Esophagus squamous epithelium (tissue), 5 donors: Measurements from ENCODE around the gene NGFR. TPM values are rescaled to one million over a fixed set of nuclear protein-coding genes. Genes with fewer than 3 reads are reported as not detected.
A peak's percentile ranks its signal among the peaks of the same experiment; 100 is the strongest.

ENCODE experiments used
- DNase-seq: peaks from one replicate; lab custom pipeline; 2025; lab: John Stamatoyannopoulos, UW
- H3K27ac ChIP-seq, 4 donors: fragments of 200-600 bp; sonication (generic); one replicate each; pipeline ENCODE4 v1.5.1; 2016 to 2019; ENCODE audit warnings: mild to moderate bottlenecking in 1 of 4
- H3K27me3 ChIP-seq, 4 donors: fragments of 200-600 bp; sonication (generic); 1 replicate in 3 of 4; 2 replicates in 1 of 4; pipeline versions ENCODE4 v1.5.1 to v1.6.0; 2017 to 2021; ENCODE audit warnings: antibody characterized with exemption in 1 of 4
- H3K36me3 ChIP-seq, 3 donors: fragments of 200-600 bp; sonication (generic); one replicate each; pipeline ENCODE4 v1.5.1; 2016 to 2019
- H3K4me1 ChIP-seq, 3 donors: fragments of 200-600 bp; sonication (generic); one replicate each; pipeline ENCODE4 v1.5.1; 2017 to 2019
- H3K4me3 ChIP-seq, 4 donors: fragments of 200-600 bp; sonication (generic); 1 replicate in 3 of 4; 2 replicates in 1 of 4; pipeline ENCODE4 v1.5.1; 2016 to 2019; ENCODE audit warnings: mild to moderate bottlenecking in 2 of 4, moderate library complexity in 1 of 4
- H3K9me3 ChIP-seq, 3 donors: fragments of 200-600 bp; sonication (generic); one replicate each; pipeline ENCODE4 v1.5.1; 2016 to 2019
- POLR2A ChIP-seq, 4 donors: fragments of 450-650 bp; IDR thresholded peaks; one replicate each; pipeline ENCODE4 v1.6.1; 2017; ENCODE audit warnings: antibody characterized with exemption in 4 of 4, mild to moderate bottlenecking in 4 of 4, moderate library complexity in 3 of 4
- WGBS, 2 donors: methylation state at CpG; one replicate each; pipeline ENCODE4 v1.1.5; 2018; 5-methylcytosine and 5-hydroxymethylcytosine counted together
- intact Hi-C: fragments of 100-400 bp; cut with DNase I; formaldehyde crosslinking; loops from one replicate; pipeline ENCODE4 v1.15.0; 2022
- total RNA-seq, 4 donors: library from RNA; depleted of rRNA; stranded (reverse); fragments of >200 nt; gene quantifications; one replicate each; pipeline ENCODE4 v1.1.0, GENCODE V29; 2016
- TF ChIP-seq, protein P1 (sequence below), 6 experiments: fragments of 450-650 bp in 4 of 6; fragments of 200-600 bp in 2 of 6; sonication (generic) in 2 of 6; IDR thresholded peaks; one replicate each; pipeline ENCODE4 v1.5.1; 2016 to 2019; ENCODE audit warnings: antibody characterized with exemption in 6 of 6, mild to moderate bottlenecking in 4 of 6, moderate library complexity in 4 of 6
- donor health status: DM: yes; HTN: yes; CAD: no.

The NGFR gene
- total RNA-seq, 4 donors from 2014 or later: 1.6 to 9.6 (median 4.9) TPM

DNA sequence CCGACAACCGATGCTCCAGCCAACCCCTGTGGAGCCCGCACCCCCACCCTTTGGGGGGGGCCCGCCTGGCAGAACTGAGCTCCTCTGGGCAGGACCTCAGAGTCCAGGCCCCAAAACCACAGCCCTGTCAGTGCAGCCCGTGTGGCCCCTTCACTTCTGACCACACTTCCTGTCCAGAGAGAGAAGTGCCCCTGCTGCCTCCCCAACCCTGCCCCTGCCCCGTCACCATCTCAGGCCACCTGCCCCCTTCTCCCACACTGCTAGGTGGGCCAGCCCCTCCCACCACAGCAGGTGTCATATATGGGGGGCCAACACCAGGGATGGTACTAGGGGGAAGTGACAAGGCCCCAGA, 17.9 kb downstream of the NGFR start:
- Histone ChIP-seq H3K4me3 (no peak overlapping the region), H3K27ac (no peak overlapping the region), H3K9me3 (no peaks in the 10 kb centered on the region), H3K4me1 (peaks cover 27 to 59% (median 38%) of the 10 kb centered on the region in 3 donors), H3K36me3 (no peaks in the 10 kb centered on the region), H3K27me3 (peaks cover 0 to 30% (median 0%) of the 10 kb centered on the region in 4 donors)
- DNase-seq: no peak
- intact Hi-C loops: no loop called here
- no peak for TF ChIP-seq POLR2A (IDR thresholded peaks at IDR 0.05)
- TF ChIP-seq, protein P1, sequence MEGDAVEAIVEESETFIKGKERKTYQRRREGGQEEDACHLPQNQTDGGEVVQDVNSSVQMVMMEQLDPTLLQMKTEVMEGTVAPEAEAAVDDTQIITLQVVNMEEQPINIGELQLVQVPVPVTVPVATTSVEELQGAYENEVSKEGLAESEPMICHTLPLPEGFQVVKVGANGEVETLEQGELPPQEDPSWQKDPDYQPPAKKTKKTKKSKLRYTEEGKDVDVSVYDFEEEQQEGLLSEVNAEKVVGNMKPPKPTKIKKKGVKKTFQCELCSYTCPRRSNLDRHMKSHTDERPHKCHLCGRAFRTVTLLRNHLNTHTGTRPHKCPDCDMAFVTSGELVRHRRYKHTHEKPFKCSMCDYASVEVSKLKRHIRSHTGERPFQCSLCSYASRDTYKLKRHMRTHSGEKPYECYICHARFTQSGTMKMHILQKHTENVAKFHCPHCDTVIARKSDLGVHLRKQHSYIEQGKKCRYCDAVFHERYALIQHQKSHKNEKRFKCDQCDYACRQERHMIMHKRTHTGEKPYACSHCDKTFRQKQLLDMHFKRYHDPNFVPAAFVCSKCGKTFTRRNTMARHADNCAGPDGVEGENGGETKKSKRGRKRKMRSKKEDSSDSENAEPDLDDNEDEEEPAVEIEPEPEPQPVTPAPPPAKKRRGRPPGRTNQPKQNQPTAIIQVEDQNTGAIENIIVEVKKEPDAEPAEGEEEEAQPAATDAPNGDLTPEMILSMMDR (IDR thresholded peaks at IDR 0.05): no peak
- WGBS, 2 donors: 58% methylated on average over 2 of the region's 6 CpGs; no CpG with 5 or more reads in 1 of the 2 donors

DNA sequence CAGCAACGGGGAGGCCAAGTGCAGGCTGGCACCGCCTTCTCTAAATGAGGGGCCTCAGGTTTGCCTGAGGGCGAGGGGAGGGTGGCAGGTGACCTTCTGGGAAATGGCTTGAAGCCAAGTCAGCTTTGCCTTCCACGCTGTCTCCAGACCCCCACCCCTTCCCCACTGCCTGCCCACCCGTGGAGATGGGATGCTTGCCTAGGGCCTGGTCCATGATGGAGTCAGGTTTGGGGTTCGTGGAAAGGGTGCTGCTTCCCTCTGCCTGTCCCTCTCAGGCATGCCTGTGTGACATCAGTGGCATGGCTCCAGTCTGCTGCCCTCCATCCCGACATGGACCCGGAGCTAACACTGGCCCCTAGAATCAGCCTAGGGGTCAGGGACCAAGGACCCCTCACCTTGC, 18.5 kb downstream of the NGFR start:
- TF ChIP-seq POLR2A (IDR thresholded peaks at IDR 0.05): no peak
- TF ChIP-seq, protein P1 (IDR thresholded peaks at IDR 0.05): no peak
- H3K27ac ChIP-seq: no peak overlapping the region
- no peaks in the 10 kb centered on the region for H3K9me3 ChIP-seq
- no peak overlapping the region for H3K4me3 ChIP-seq
- 77 to 80% methylated on average over 1 to 3 of the region's 8 CpGs for WGBS, 2 donors
- DNase-seq: no peak
- intact Hi-C loops: no loop called here
- H3K36me3 ChIP-seq: no peaks in the 10 kb centered on the region
- H3K4me1 ChIP-seq: peaks cover 23 to 53% (median 34%) of the 10 kb centered on the region in 3 donors
- H3K27me3 ChIP-seq: peaks cover 0 to 23% (median 0%) of the 10 kb centered on the region in 4 donors

DNA sequence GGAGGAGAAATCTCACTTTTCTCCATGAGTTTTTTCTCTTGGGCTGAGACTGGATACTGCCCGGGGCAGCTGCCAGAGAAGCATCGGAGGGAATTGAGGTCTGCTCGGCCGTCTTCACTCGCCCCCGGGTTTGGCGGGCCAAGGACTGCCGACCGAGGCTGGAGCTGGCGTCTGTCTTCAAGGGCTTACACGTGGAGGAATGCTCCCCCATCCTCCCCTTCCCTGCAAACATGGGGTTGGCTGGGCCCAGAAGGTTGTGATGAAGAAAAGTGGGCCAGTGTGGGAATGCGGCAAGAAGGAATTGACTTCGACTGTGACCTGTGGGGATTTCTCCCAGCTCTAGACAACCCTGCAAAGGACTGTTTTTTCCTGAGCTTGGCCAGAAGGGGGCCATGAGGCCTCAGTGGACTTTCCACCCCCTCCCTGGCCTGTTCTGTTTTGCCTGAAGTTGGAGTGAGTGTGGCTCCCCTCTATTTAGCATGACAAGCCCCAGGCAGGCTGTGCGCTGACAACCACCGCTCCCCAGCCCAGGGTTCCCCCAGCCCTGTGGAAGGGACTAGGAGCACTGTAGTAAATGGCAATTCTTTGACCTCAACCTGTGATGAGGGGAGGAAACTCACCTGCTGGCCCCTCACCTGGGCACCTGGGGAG, 19.1 kb downstream of the NGFR start:
- no peaks in the 10 kb centered on the region for H3K9me3 ChIP-seq
- peaks cover 0 to 19% (median 0%) of the 10 kb centered on the region in 4 donors for H3K27me3 ChIP-seq
- H3K36me3 ChIP-seq: no peaks in the 10 kb centered on the region
- H3K4me1 ChIP-seq: peaks cover 20 to 47% (median 28%) of the 10 kb centered on the region in 3 donors
- no peak for DNase-seq
- 80 to 100% methylated on average over 1 of the region's 15 CpGs for WGBS, 2 donors
- intact Hi-C loops: no loop called here
- no peak overlapping the region for H3K4me3 ChIP-seq
- no peak for TF ChIP-seq POLR2A (IDR thresholded peaks at IDR 0.05)
- TF ChIP-seq, protein P1 (IDR thresholded peaks at IDR 0.05): peak in 1 of 6 experiments; percentile 7
- peak overlapping the region; percentile 48 to 91 (median 80) for H3K27ac ChIP-seq

DNA sequence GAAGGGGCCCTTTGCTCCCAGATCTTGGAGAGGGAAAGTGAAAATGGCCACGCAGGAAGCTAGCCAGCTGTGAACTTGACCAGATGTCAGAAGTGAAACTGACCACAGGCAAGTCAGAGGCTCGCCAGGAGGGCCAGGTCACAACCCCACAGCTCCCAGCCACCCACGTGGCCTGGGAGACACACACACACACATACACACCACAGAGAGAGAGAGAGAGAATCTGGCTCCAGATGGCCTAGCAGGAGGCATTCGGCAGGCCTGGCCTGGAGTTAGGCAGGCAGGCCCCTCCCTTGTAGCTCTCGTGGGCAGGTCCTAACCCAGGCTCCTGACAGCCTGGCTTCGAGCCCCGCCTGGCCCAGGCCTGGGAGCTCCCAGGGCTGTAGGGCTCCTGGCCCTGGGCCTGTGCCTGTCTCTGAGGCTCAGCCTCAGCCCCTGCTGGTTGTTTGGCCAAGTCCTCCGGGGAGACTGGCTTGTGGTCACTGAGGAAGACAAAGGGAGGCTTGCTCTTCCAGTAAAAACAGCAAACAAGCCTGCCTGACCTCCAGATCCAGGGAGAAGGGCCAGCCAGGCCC, 20.2 kb downstream of the NGFR start:
- 3 to 4% methylated on average over 3 to 4 of the region's 8 CpGs for WGBS, 2 donors
- TF ChIP-seq, protein P1 (IDR thresholded peaks at IDR 0.05): peak in 3 of 6 experiments; percentile 10 to 26 (median 17)
- TF ChIP-seq POLR2A (IDR thresholded peaks at IDR 0.05): no peak

DNA sequence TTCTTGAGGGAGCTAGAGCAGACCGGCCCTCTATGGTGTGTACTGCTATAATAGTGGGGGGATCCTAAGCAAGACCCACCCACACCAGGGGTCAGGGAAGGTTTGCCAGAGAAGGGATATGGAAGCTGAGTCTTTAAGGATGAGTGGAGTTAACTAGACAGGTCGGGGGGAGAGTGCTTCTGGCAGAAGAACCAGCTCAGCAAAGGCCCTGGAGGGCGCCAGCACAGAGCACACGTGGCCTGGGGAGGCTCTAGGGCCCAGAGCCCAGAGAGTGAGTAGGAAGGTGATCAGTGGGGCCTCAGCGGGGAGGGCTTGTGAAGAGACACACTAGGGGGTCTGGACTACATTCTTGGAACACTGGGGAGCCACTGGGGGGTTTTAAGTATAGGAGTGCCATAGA, 21.1 kb downstream of the NGFR start:
- Histone ChIP-seq H3K4me1 (peaks cover 17 to 38% (median 26%) of the 10 kb centered on the region in 3 donors), H3K27me3 (peaks cover 0 to 21% (median 0%) of the 10 kb centered on the region in 4 donors), H3K9me3 (no peaks in the 10 kb centered on the region), H3K36me3 (no peaks in the 10 kb centered on the region), H3K4me3 (no peak overlapping the region), H3K27ac (peak overlapping the region; percentile 48 to 91 (median 80))
- TF ChIP-seq POLR2A (IDR thresholded peaks at IDR 0.05): no peak
- TF ChIP-seq, protein P1 (IDR thresholded peaks at IDR 0.05): no peak
- DNase-seq: no peak
- intact Hi-C loops: no loop called here
- WGBS, 2 donors: 33 to 53% methylated on average over 5 of the region's 5 CpGs

More for the DNA sequence above, 20.2 kb downstream of the NGFR start:
- H3K4me1 ChIP-seq: peaks cover 17 to 38% (median 26%) of the 10 kb centered on the region in 3 donors
- no peak for DNase-seq
- peaks cover 0 to 20% (median 0%) of the 10 kb centered on the region in 4 donors for H3K27me3 ChIP-seq
- no peaks in the 10 kb centered on the region for H3K36me3 ChIP-seq
- no peaks in the 10 kb centered on the region for H3K9me3 ChIP-seq
- H3K27ac ChIP-seq: peak overlapping the region; percentile 48 to 91 (median 80)
- no peak overlapping the region for H3K4me3 ChIP-seq
- intact Hi-C loops: no loop called here
